Progenitor cell of endocrine pancreas (in vitro differentiated cells): ENCODE measurements around the gene PNPLA2. TPM values are rescaled to one million over a fixed set of nuclear protein-coding genes. Genes with fewer than 3 reads are reported as not detected.

Experiments
- DNase-seq: peaks from one replicate; pipeline ENCODE4 v3.0.0; 2021; ENCODE audit warnings: low spot score; ENCODE audit not compliant: unreplicated experiment
- H3K27ac Mint-ChIP-seq: 2 replicates; pipeline ENCODE4 v1.8.0; 2021; ENCODE audit warnings: mild to moderate bottlenecking, moderate library complexity, mixed read lengths
- H3K27me3 Mint-ChIP-seq: 2 replicates; pipeline ENCODE4 v1.8.0; 2021; ENCODE audit warnings: mixed read lengths
- H3K36me3 Mint-ChIP-seq: 2 replicates; pipeline ENCODE4 v1.8.0; 2022; ENCODE audit warnings: mixed read lengths; ENCODE audit not compliant: insufficient read depth
- H3K4me1 Mint-ChIP-seq: 2 replicates; pipeline ENCODE4 v1.8.0; 2021; ENCODE audit warnings: low read depth, mixed read lengths
- H3K4me3 Mint-ChIP-seq: 2 replicates; pipeline ENCODE4 v1.8.0; 2021; ENCODE audit warnings: low read depth, mild to moderate bottlenecking, moderate library complexity, mixed read lengths
- H3K9me3 Mint-ChIP-seq: 2 replicates; pipeline ENCODE4 v1.8.0; 2021; ENCODE audit warnings: low read depth, mixed read lengths
- CTCF ChIP-seq: fragments of 200-600 bp; sonication (generic); IDR thresholded peaks from one replicate; pipeline ENCODE4 v1.5.0; 2021; ENCODE audit warnings: antibody characterized with exemption, mild to moderate bottlenecking; ENCODE audit not compliant: unreplicated experiment
- total RNA-seq: library from RNA; stranded (reverse); gene quantifications from 2 replicates; pipeline ENCODE4 v1.2.1, GENCODE V29; 2021

PNPLA2 gene
- total RNA-seq, 1 donor from 2014 or later = 51.1 TPM

DNA sequence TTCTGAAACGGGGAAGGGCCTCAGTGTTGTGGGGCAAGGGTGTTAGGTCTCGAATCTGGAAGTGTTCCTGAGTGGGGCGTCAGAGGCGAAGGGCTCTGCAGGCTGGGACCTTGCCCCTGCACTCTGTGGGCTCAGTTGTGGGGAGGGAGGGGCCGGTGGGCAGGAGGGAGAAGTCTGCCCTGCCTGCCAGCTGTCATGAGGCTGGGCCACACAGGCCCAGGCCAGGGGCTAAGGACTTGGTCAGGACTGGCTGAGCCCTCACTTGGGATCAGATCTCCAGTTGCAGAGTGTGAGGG, 9.1 kb downstream of the PNPLA2 start, which contains the start of gene CRACR2B:
Gene CRACR2B, plus strand, starts transcription at position 23 of the 296 bp plus-strand sequence. CDS start 689 bp downstream, outside the sequence.
- no peak for DNase-seq
- Mint-ChIP-seq H3K27me3 (peaks cover 35% of the 10 kb centered on the region), H3K4me1 (peaks cover 10% of the 10 kb centered on the region), H3K9me3 (no peaks in the 10 kb centered on the region), H3K4me3 (peak within 1 kb of the TSS; percentile 75), H3K36me3 (peaks cover 2% of the 10 kb centered on the region), H3K27ac (no peak within 1 kb of the TSS)
- no peak for TF ChIP-seq CTCF

- H3K27me3 Mint-ChIP-seq = peaks cover 35% of the 10 kb centered on the region
- H3K4me1 Mint-ChIP-seq = peaks cover 10% of the 10 kb centered on the region
- H3K9me3 Mint-ChIP-seq = no peaks in the 10 kb centered on the region
- peaks cover 2% of the 10 kb centered on the region for H3K36me3 Mint-ChIP-seq
- no peak for TF ChIP-seq CTCF
- H3K27ac Mint-ChIP-seq = no peak overlapping the region
- H3K4me3 Mint-ChIP-seq = no peak overlapping the region
- DNase-seq = no peak
Observed at GRCh38 chr11:828506-829175, 9.9 kb downstream of the PNPLA2 start.

GRCh38 chr11:829176-829846, 10.6 kb downstream of the PNPLA2 start:
- no peak for DNase-seq
- H3K9me3 Mint-ChIP-seq = no peaks in the 10 kb centered on the region

DNA sequence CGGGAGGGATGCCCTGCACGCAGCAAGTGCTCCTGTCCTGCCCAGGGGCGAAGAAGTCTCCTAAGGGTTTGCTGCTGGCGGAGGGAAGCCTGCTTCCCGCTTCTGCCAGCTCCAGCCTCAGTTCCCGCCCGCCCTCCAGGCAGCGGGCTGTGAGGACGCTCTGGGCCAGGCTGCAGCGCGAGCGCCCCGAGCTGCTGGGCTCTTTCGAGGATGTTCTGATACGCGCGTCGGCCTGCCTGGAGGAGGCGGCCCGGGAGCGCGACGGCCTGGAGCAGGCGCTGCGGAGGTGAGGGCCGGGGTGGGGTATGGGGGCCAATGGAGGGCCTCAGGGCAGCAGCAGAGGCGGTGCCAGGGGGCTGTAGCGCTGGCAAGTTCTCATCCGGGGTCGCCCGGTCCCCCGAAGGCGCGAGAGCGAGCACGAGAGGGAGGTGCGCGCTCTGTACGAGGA, 11.2 kb downstream of the PNPLA2 start:
- DNase-seq = no peak
- Mint-ChIP-seq H3K27ac (no peak overlapping the region), H3K9me3 (no peaks in the 10 kb centered on the region), H3K36me3 (peaks cover 2% of the 10 kb centered on the region), H3K4me3 (peak overlapping the region; percentile 21), H3K27me3 (peaks cover 35% of the 10 kb centered on the region), H3K4me1 (peaks cover 14% of the 10 kb centered on the region)
- TF ChIP-seq CTCF = no peak

More at GRCh38 chr11:829176-829846, 10.6 kb downstream of the PNPLA2 start:
- TF ChIP-seq CTCF = no peak
- H3K27ac Mint-ChIP-seq = no peak overlapping the region
- peaks cover 35% of the 10 kb centered on the region for H3K27me3 Mint-ChIP-seq
- no peak overlapping the region for H3K4me3 Mint-ChIP-seq
- H3K4me1 Mint-ChIP-seq = peaks cover 14% of the 10 kb centered on the region
- peaks cover 2% of the 10 kb centered on the region for H3K36me3 Mint-ChIP-seq

- TF ChIP-seq CTCF = no peak
- H3K27ac Mint-ChIP-seq = no peak overlapping the region
- peak; percentile 66 for DNase-seq
- peak overlapping the region; percentile 47 for H3K4me3 Mint-ChIP-seq
- H3K4me1 Mint-ChIP-seq = peaks cover 12% of the 10 kb centered on the region
- no peaks in the 10 kb centered on the region for H3K36me3 Mint-ChIP-seq
- H3K9me3 Mint-ChIP-seq = no peaks in the 10 kb centered on the region
- peaks cover 35% of the 10 kb centered on the region for H3K27me3 Mint-ChIP-seq
Observed at GRCh38 chr11:830295-831117, 11.8 kb downstream of the PNPLA2 start.
